Prostate gland (tissue), 2 donors: ENCODE results near the gene GALNT16.

Experiments
- CTCF ChIP-seq, 4 experiments: fragments of 200-600 bp in 2 of 4; fragments of 450-650 bp in 2 of 4; sonication (generic) in 2 of 4; IDR thresholded peaks; 1 replicate in 3 of 4; 2 replicates in 1 of 4; pipeline ENCODE4 v1.5.1; 2016 to 2019; ENCODE audit warnings: antibody characterized with exemption in 4 of 4, mild to moderate bottlenecking in 2 of 4, moderate library complexity in 2 of 4
- POLR2A ChIP-seq: fragments of 450-650 bp; IDR thresholded peaks from one replicate; pipeline ENCODE4 v1.6.1; 2016; ENCODE audit warnings: antibody characterized with exemption, mild to moderate bottlenecking

DNA sequence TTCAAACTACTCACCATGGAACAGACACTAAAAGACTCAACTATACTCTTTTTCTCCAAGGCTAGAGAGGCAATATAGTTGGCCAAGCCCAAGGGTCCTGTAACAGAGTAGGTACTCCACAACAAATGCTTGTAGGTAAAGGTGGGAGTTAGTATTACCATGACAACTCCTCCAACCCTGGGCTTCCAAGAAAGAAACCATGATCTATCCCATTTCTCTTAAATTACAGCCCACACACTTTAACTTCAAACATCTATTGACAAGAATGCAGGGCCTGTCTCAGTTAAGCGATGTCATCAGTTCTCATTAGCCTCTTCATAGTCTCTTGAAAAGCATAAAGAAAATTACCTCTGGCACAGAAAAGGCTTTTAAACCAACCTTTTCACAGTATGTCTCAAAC lies 113.1 kb downstream of the GALNT16 start:
- TF ChIP-seq CTCF (IDR thresholded peaks at IDR 0.05) (no peak), POLR2A (no peak)
